HCT116 (cell line): ENCODE data around the gene SLC26A2.

Source experiments
- CEBPB ChIP-seq: IDR thresholded peaks from 2 replicates; pipeline ENCODE4 v1.6.1; 2012; ENCODE audit warnings: low read depth
- EGR1 ChIP-seq: IDR thresholded peaks from 2 replicates; pipeline ENCODE4 v1.6.1; 2012; ENCODE audit warnings: low read depth
- EZH2 ChIP-seq: fragments of 200-600 bp; sonication (generic); IDR thresholded peaks from 2 replicates; pipeline ENCODE4 v1.6.1; 2017; ENCODE audit warnings: antibody characterized with exemption, mixed run types
- EZH2phosphoT487 ChIP-seq: fragments of 200-600 bp; IDR thresholded peaks from 2 replicates; pipeline ENCODE4 v1.6.1; 2018; ENCODE audit warnings: antibody characterized with exemption, borderline replicate concordance
- POLR2A ChIP-seq: IDR thresholded peaks from 2 replicates; pipeline ENCODE4 v1.7.0; 2011; ENCODE audit warnings: borderline replicate concordance; ENCODE audit not compliant: insufficient read depth, insufficient read length; ENCODE audit errors: extremely low read depth
- POLR2AphosphoS5 ChIP-seq: IDR thresholded peaks from 2 replicates; pipeline ENCODE4 v1.6.1; 2011; ENCODE audit warnings: mild to moderate bottlenecking, low read depth, low read length, moderate library complexity
- TCF7L2 ChIP-seq: IDR thresholded peaks from 2 replicates; pipeline ENCODE4 v1.7.0; 2011; ENCODE audit warnings: borderline replicate concordance, inconsistent platforms; ENCODE audit not compliant: insufficient read depth, insufficient read length; ENCODE audit errors: extremely low read depth
- ZNF274 ChIP-seq: fragments of 200-500 bp; sonication (Bioruptor generic); IDR thresholded peaks from 2 replicates; pipeline ENCODE4 v1.6.1; 2014; ENCODE audit warnings: mild to moderate bottlenecking, low read depth, low read length, inconsistent platforms
- TF ChIP-seq, protein P1 (sequence below), 3 experiments: fragments of 200-600 bp in 1 of 3; sonication (generic) in 1 of 3; IDR thresholded peaks in 2 of 3; conservative IDR thresholded peaks in 1 of 3; 2 replicates each; pipeline ENCODE4 v1.5.1; 2012 to 2017; ENCODE audit warnings: low read depth in 2 of 3, low read length in 2 of 3, antibody characterized with exemption in 1 of 3, borderline replicate concordance in 1 of 3, control low read depth in 1 of 3, mild to moderate bottlenecking in 1 of 3, mixed read lengths in 1 of 3, mixed run types in 1 of 3, moderate library complexity in 1 of 3; ENCODE audit not compliant: insufficient read depth in 1 of 3
- TF ChIP-seq, protein P2 (sequence below): IDR thresholded peaks from 2 replicates; pipeline ENCODE4 v1.6.1; 2012
- TF ChIP-seq, protein P3 (sequence below): IDR thresholded peaks from 2 replicates; pipeline ENCODE4 v1.6.1; 2012; ENCODE audit warnings: low read depth

DNA sequence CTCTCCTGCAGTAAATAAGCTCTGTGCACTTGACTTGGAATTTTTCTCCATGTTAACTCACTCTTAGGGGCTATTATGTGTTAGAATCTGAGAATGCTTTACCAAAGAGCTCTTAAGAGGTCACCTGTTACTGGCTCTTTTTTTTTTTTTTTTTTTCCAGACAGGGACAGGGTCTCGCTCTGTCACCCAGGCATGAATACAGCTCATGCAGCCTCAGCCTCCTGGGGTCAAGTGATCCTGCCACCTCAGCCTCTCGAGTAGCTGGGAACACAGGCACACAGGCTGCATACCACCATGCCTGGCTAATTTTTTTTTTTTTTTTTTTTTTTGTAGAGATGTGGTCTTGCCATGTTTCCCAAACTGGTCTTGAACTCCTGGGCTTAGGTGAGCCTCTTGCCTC is 62.1 kb downstream of the SLC26A2 start:
- TF ChIP-seq, protein P1, sequence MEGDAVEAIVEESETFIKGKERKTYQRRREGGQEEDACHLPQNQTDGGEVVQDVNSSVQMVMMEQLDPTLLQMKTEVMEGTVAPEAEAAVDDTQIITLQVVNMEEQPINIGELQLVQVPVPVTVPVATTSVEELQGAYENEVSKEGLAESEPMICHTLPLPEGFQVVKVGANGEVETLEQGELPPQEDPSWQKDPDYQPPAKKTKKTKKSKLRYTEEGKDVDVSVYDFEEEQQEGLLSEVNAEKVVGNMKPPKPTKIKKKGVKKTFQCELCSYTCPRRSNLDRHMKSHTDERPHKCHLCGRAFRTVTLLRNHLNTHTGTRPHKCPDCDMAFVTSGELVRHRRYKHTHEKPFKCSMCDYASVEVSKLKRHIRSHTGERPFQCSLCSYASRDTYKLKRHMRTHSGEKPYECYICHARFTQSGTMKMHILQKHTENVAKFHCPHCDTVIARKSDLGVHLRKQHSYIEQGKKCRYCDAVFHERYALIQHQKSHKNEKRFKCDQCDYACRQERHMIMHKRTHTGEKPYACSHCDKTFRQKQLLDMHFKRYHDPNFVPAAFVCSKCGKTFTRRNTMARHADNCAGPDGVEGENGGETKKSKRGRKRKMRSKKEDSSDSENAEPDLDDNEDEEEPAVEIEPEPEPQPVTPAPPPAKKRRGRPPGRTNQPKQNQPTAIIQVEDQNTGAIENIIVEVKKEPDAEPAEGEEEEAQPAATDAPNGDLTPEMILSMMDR (IDR thresholded peaks at IDR 0.05 in 2 of 3, conservative IDR thresholded peaks at IDR 0.05 in 1 of 3; ENCODE audit: borderline replicate concordance in 1 of 3, insufficient read depth in 1 of 3, low read depth in 2 of 3, low read length in 2 of 3): no peak
- TF ChIP-seq POLR2A (no peak), EZH2 (no peak), POLR2AphosphoS5 (no peak), EGR1 (no peak), EZH2phosphoT487 (no peak), TCF7L2 (no peak), CEBPB (no peak), ZNF274 (no peak)
- TF ChIP-seq, protein P2, sequence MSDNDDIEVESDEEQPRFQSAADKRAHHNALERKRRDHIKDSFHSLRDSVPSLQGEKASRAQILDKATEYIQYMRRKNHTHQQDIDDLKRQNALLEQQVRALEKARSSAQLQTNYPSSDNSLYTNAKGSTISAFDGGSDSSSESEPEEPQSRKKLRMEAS: no peak
- TF ChIP-seq, protein P3, sequence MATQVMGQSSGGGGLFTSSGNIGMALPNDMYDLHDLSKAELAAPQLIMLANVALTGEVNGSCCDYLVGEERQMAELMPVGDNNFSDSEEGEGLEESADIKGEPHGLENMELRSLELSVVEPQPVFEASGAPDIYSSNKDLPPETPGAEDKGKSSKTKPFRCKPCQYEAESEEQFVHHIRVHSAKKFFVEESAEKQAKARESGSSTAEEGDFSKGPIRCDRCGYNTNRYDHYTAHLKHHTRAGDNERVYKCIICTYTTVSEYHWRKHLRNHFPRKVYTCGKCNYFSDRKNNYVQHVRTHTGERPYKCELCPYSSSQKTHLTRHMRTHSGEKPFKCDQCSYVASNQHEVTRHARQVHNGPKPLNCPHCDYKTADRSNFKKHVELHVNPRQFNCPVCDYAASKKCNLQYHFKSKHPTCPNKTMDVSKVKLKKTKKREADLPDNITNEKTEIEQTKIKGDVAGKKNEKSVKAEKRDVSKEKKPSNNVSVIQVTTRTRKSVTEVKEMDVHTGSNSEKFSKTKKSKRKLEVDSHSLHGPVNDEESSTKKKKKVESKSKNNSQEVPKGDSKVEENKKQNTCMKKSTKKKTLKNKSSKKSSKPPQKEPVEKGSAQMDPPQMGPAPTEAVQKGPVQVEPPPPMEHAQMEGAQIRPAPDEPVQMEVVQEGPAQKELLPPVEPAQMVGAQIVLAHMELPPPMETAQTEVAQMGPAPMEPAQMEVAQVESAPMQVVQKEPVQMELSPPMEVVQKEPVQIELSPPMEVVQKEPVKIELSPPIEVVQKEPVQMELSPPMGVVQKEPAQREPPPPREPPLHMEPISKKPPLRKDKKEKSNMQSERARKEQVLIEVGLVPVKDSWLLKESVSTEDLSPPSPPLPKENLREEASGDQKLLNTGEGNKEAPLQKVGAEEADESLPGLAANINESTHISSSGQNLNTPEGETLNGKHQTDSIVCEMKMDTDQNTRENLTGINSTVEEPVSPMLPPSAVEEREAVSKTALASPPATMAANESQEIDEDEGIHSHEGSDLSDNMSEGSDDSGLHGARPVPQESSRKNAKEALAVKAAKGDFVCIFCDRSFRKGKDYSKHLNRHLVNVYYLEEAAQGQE: no peak
